Stimulated activated CD8-positive, alpha-beta memory T cell treated with anti-CD3 and anti-CD28 coated beads, Interleukin-7, amount 100 ng/mL, for 48 hours (primary cell): ENCODE measurements around the gene SH3RF3.

Experiments
- DNase-seq, 2 donors: peaks; one replicate each; pipeline ENCODE4 v3.0.0-alpha.2; 2020; ENCODE audit warnings: low read depth in 1 of 2; ENCODE audit errors: extremely low read depth in 1 of 2

Gene SH3RF3

DNA sequence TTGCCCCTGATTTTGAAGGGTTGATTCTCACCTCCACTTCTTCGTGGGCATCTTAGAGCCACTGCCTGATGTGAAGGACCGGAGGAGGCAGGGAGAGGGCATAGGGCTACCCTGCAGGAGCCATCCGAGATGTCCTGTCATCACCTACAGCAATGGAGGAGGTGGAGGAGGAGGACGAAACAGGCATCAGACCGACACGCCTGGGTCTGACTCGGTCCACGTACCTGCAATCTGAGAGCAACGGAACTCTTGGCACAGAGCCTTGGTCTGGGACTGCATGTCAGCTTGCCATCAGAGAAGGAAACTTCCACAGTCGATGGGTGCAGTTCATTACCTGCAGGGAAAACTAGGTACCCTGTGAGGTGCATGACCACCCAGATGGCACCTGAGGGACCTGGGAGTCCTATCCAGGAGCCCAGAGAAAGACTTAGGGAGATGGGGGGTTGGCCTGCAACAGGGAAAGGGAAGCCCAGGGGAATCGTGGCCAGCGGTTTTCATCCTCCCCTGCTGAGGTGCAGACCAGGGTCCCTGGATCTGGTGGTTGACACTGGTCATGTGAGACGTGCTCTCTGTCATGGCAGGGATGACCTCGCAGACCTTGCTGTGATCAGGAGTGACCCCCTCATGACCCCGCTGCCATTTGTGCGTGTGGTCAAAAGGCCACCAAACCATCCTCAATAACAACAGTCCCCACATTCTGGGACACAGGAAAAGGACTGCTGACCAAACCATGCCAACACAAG lies 293.9 kb downstream of the SH3RF3 start:
- no peak for DNase-seq

- DNase-seq, result no peak
Observed at GRCh38 chr2:109423556-109424359, 294.8 kb downstream of the SH3RF3 start.

- DNase-seq, result no peak
Observed at GRCh38 chr2:109425411-109425810, 296.4 kb downstream of the SH3RF3 start.

DNA sequence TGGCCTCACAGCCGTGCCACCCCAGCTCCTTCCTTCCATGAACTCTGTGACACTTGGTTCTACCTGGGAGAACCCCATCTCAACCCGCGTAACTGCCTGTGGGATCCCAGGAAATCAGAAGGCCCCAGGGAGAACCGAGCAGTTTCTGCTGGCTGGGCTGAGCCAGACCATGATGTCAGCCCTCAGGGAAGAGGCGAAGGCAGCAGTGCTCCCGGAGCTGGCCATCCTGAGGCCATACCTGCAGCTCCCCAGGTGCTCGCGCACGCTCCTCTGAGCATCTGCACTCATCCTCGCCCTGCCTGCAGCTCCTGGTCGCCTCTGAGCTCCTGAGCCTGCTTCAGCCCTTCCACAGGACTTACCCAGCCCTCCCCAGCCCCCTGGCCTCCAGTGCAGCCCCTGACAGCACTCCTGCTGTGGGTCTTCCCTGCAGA lies 298.7 kb downstream of the SH3RF3 start:
- no peak for DNase-seq

GRCh38 chr2:109428281-109428680 lies 299.3 kb downstream of the SH3RF3 start:
- no peak for DNase-seq

- no peak for DNase-seq
Observed at GRCh38 chr2:109428841-109429566, 300.0 kb downstream of the SH3RF3 start.

- no peak for DNase-seq
Observed at GRCh38 chr2:109429567-109430328, 300.7 kb downstream of the SH3RF3 start.

- no peak for DNase-seq
Observed at GRCh38 chr2:109430329-109430636, 301.3 kb downstream of the SH3RF3 start.

GRCh38 chr2:109432421-109432820 lies 303.4 kb downstream of the SH3RF3 start:
- no peak for DNase-seq

- DNase-seq, result no peak
Observed at GRCh38 chr2:109433486-109433885, 304.5 kb downstream of the SH3RF3 start.

DNA sequence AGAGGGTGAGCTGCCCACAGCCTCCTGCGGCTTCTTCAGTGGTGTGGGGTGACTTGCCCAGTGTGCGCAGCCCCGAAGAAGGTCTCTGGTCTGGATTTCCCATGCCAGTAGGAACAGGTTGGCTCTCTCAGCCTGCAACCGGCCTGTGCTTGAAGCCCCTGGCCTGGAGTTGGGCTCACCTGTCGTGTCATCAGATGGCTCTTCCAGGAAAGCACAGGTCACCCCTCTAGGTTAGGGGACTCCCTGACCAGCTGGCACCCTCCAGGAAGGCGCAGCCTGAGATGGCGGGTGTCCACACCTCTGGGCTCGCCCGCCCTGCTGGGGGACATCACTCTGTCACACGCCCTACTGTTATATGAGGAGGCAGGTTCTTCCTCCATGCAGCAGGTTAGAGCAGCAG lies 304.9 kb downstream of the SH3RF3 start:
- no peak for DNase-seq

DNA sequence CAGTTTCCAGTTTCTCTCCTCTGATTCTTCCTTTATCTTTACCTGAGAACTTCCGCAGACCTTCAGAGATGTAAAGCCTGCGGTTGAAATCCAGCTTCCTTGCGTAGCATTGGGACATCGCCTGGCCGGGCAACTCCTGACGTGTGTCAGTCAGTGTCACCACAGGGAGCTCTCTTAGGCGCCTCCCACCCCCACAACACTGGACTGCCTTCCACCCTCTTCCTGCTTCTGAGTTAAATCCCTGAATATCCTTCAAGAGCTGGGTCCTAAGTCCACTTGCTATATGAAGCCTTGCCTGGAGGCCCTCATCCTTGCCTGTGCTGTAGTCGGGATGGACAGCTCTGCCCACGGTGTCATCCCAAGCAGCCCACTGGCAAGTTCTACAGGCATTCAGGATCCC lies 305.3 kb downstream of the SH3RF3 start:
- DNase-seq, result no peak

DNA sequence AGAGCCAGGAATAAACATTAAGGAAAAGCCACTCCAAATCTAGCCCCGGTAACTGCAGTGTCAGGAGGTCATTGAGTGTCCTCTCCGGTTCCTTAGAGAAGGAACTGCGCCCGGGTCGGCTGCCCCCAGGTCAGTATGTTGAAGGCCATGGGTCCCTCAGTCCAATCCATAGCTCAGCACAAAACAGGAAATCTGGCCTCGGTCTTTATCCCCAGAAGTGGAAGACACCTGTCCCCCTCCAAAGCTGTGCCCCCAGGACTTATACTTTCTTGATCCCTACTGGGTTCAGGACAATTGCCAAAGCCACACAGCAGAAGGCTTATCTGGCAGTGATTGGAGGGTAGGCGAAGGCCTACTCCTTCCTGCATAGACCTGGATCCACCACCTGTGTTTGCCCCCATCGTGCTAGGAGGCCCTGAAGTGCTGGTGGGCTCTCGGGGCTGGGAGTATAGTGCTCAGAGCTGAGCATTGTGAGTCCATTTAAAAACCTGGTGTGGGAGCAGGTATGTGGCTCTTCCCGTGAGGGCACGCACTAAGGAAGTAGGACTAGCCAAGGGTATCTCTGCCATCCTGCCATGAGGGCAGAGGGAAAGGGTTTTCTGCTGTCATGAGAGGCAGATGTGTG lies 306.2 kb downstream of the SH3RF3 start:
- no peak for DNase-seq

GRCh38 chr2:109435901-109436598 lies 307.0 kb downstream of the SH3RF3 start:
- DNase-seq, result no peak

DNA sequence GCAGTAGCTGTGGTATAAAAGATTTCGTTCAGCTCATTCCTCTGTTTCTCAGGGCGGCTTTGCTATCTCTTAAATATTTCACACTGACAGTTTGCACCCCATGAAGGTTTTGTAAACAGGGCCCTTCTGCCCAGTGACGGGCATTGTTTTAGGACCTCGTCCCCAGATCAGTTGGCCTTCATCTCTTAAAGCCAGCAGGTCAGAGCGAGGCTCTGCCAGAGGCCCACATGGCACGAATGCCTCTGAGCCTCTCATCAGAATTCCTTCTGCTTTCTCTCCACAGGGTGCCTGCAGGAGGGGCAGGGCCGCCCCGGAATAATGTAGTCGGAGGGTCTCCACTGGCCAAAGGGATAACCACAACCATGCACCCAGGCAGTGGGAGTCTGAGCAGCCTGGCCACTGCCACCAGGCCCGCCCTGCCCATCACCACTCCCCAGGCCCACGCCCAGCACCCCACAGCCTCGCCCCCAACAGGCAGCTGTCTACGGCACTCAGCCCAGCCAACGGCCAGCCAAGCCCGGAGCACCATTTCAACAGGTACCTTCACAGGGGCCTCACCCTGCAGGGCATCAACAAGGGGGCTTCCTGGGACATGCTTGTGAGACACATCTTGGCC lies 307.7 kb downstream of the SH3RF3 start:
- no peak for DNase-seq

- DNase-seq, result no peak
Observed at GRCh38 chr2:109437325-109438090, 308.5 kb downstream of the SH3RF3 start.

- no peak for DNase-seq
Observed at GRCh38 chr2:109438146-109438545, 309.1 kb downstream of the SH3RF3 start.

DNA sequence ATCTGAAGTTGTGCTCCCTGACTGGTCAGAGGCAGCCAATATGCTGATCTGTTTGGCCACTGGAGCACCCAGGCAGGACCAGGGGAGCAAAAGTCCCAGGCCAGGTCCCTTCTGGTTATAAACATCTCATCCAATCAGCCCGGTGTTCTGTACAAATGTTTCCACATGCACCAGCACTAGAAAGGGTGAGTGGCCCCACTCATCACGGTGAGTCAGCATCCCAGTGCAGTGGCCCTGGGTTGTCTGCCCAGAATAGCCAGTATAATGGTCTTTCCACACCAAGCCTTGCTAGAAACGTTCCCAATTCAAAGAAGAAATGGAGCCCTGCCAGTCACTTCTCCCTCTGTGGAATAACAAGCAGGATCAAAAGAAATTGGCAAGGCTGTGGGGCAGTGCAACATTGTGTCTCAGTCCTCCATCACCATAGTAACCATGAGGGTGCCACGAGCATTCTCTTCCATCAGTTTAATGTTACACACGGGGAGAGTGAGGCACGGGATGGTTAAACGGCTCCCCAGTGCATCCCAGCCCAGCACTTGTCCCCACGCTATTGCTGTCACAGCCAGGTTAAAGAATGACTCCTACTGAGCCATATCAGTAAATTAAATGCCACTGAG lies 309.9 kb downstream of the SH3RF3 start:
- DNase-seq, result no peak
